Stimulated activated naive CD8-positive, alpha-beta T cell treated with anti-CD3 and anti-CD28 coated beads, Interleukin-15, Interleukin-2, amounts not matched to agents 100 ng/mL and 50 ng/mL, for 24 hours (primary cell): Measurements from ENCODE around the gene AHNAK2.
"Not testable (repeated sequence)": the region's sequence is repeated elsewhere in the genome, so short reads cannot be mapped to it uniquely, and the experiment has no call there.

ENCODE experiments used
- H3K27ac Mint-ChIP-seq: one replicate; pipeline ENCODE4 v1.8.0; 2021; ENCODE audit warnings: mild to moderate bottlenecking, mixed read lengths
- H3K27me3 Mint-ChIP-seq: one replicate; pipeline ENCODE4 v1.8.0; 2021; ENCODE audit warnings: mixed read lengths
- H3K36me3 Mint-ChIP-seq: one replicate; pipeline ENCODE4 v1.8.0; 2021; ENCODE audit warnings: low read depth, mixed read lengths
- H3K4me1 Mint-ChIP-seq: one replicate; pipeline ENCODE4 v1.8.0; 2021; ENCODE audit warnings: low read depth, mixed read lengths
- H3K4me3 Mint-ChIP-seq: one replicate; pipeline ENCODE4 v1.8.0; 2021; ENCODE audit warnings: mild to moderate bottlenecking, mixed read lengths
- H3K9me3 Mint-ChIP-seq: one replicate; pipeline ENCODE4 v1.8.0; 2021; ENCODE audit warnings: mixed read lengths

The AHNAK2 gene

GRCh38 chr14:104964546-104964945 is 13.6 kb downstream of the AHNAK2 start:
- Mint-ChIP-seq H3K27ac (no peak overlapping the region), H3K9me3 (no peaks in the 10 kb centered on the region), H3K4me3 (no peak overlapping the region)

GRCh38 chr14:104957146-104958113 is 20.7 kb downstream of the AHNAK2 start:
- Mint-ChIP-seq H3K36me3 (no peaks in the 10 kb centered on the region), H3K4me1 (no peaks in the 10 kb centered on the region), H3K27ac (no peak overlapping the region), H3K27me3 (peaks cover 6% of the 10 kb centered on the region), H3K9me3 (no peaks in the 10 kb centered on the region), H3K4me3 (no peak overlapping the region)

More at GRCh38 chr14:104964546-104964945, 13.6 kb downstream of the AHNAK2 start:
- Mint-ChIP-seq H3K27me3 (peaks cover 11% of the 10 kb centered on the region), H3K4me1 (no peaks in the 10 kb centered on the region), H3K36me3 (no peaks in the 10 kb centered on the region)

- no peak overlapping the region for H3K27ac Mint-ChIP-seq
These were observed 21.8 kb downstream of the AHNAK2 start for GRCh38 chr14:104956290-104956890.

GRCh38 chr14:104955396-104955770 is 22.8 kb downstream of the AHNAK2 start:
- H3K27me3 Mint-ChIP-seq, result peaks cover 6% of the 10 kb centered on the region
- H3K27ac Mint-ChIP-seq, result no peak overlapping the region
- H3K36me3 Mint-ChIP-seq, result no peaks in the 10 kb centered on the region
- H3K4me3 Mint-ChIP-seq, result no peak overlapping the region
- H3K9me3 Mint-ChIP-seq, result no peaks in the 10 kb centered on the region
- H3K4me1 Mint-ChIP-seq, result no peaks in the 10 kb centered on the region

More at GRCh38 chr14:104956290-104956890, 21.8 kb downstream of the AHNAK2 start:
- no peaks in the 10 kb centered on the region for H3K4me1 Mint-ChIP-seq
- H3K27me3 Mint-ChIP-seq, result peaks cover 6% of the 10 kb centered on the region
- no peaks in the 10 kb centered on the region for H3K36me3 Mint-ChIP-seq
- no peak overlapping the region for H3K4me3 Mint-ChIP-seq
- H3K9me3 Mint-ChIP-seq, result no peaks in the 10 kb centered on the region

GRCh38 chr14:104954746-104955395 is 23.3 kb downstream of the AHNAK2 start:
- H3K27ac Mint-ChIP-seq, result no peak overlapping the region
- no peaks in the 10 kb centered on the region for H3K9me3 Mint-ChIP-seq
- H3K4me1 Mint-ChIP-seq, result no peaks in the 10 kb centered on the region
- H3K27me3 Mint-ChIP-seq, result peaks cover 6% of the 10 kb centered on the region
- H3K36me3 Mint-ChIP-seq, result no peaks in the 10 kb centered on the region
- no peak overlapping the region for H3K4me3 Mint-ChIP-seq

GRCh38 chr14:104953896-104954656 is 24.1 kb downstream of the AHNAK2 start:
- no peaks in the 10 kb centered on the region for H3K36me3 Mint-ChIP-seq
- H3K9me3 Mint-ChIP-seq, result no peaks in the 10 kb centered on the region
- H3K4me1 Mint-ChIP-seq, result no peaks in the 10 kb centered on the region
- peaks cover 6% of the 10 kb centered on the region for H3K27me3 Mint-ChIP-seq
- no peak overlapping the region for H3K4me3 Mint-ChIP-seq
- no peak overlapping the region for H3K27ac Mint-ChIP-seq

GRCh38 chr14:104953097-104953496 is 25.1 kb downstream of the AHNAK2 start:
- H3K4me3 Mint-ChIP-seq, result no peak overlapping the region
- no peaks in the 10 kb centered on the region for H3K4me1 Mint-ChIP-seq
- H3K9me3 Mint-ChIP-seq, result no peaks in the 10 kb centered on the region
- no peaks in the 10 kb centered on the region for H3K36me3 Mint-ChIP-seq
- peaks cover 6% of the 10 kb centered on the region for H3K27me3 Mint-ChIP-seq
- no peak overlapping the region for H3K27ac Mint-ChIP-seq

GRCh38 chr14:104951863-104952657 is 26.1 kb downstream of the AHNAK2 start:
- not testable (repeated sequence) for H3K36me3 Mint-ChIP-seq, H3K27ac Mint-ChIP-seq, H3K9me3 Mint-ChIP-seq, H3K4me3 Mint-ChIP-seq, H3K4me1 Mint-ChIP-seq, H3K27me3 Mint-ChIP-seq

- H3K27me3 Mint-ChIP-seq, H3K27ac Mint-ChIP-seq, H3K4me1 Mint-ChIP-seq, H3K36me3 Mint-ChIP-seq, H3K9me3 Mint-ChIP-seq, H3K4me3 Mint-ChIP-seq: not testable (repeated sequence)
These were observed 27.5 kb downstream of the AHNAK2 start for GRCh38 chr14:104950701-104951100.

GRCh38 chr14:104950021-104950420 is 28.2 kb downstream of the AHNAK2 start:
- Mint-ChIP-seq H3K27me3 (no peaks in the 10 kb centered on the region), H3K4me1 (no peaks in the 10 kb centered on the region), H3K4me3 (no peak overlapping the region), H3K27ac (no peak overlapping the region), H3K36me3 (no peaks in the 10 kb centered on the region), H3K9me3 (no peaks in the 10 kb centered on the region)

GRCh38 chr14:104949406-104949955 is 28.7 kb downstream of the AHNAK2 start:
- H3K36me3 Mint-ChIP-seq, H3K9me3 Mint-ChIP-seq, H3K27ac Mint-ChIP-seq, H3K4me3 Mint-ChIP-seq, H3K4me1 Mint-ChIP-seq, H3K27me3 Mint-ChIP-seq: not testable (repeated sequence)

GRCh38 chr14:104948736-104949031 is 29.5 kb downstream of the AHNAK2 start:
- no peaks in the 10 kb centered on the region for H3K9me3 Mint-ChIP-seq
- H3K36me3 Mint-ChIP-seq, result no peaks in the 10 kb centered on the region
- H3K4me3 Mint-ChIP-seq, result no peak overlapping the region
- no peak overlapping the region for H3K27ac Mint-ChIP-seq
- H3K27me3 Mint-ChIP-seq, result no peaks in the 10 kb centered on the region
- H3K4me1 Mint-ChIP-seq, result no peaks in the 10 kb centered on the region

GRCh38 chr14:104947881-104948735 is 30.1 kb downstream of the AHNAK2 start:
- not testable (repeated sequence) for H3K9me3 Mint-ChIP-seq, H3K27me3 Mint-ChIP-seq, H3K4me3 Mint-ChIP-seq, H3K27ac Mint-ChIP-seq, H3K36me3 Mint-ChIP-seq, H3K4me1 Mint-ChIP-seq
